GM03348 (cell line): ENCODE data around the gene PRR15L.

Source experiments
- DNase-seq: peaks from one replicate; pipeline ENCODE4 v3.0.0; 2012; ENCODE audit warnings: low spot score

The PRR15L gene

DNA sequence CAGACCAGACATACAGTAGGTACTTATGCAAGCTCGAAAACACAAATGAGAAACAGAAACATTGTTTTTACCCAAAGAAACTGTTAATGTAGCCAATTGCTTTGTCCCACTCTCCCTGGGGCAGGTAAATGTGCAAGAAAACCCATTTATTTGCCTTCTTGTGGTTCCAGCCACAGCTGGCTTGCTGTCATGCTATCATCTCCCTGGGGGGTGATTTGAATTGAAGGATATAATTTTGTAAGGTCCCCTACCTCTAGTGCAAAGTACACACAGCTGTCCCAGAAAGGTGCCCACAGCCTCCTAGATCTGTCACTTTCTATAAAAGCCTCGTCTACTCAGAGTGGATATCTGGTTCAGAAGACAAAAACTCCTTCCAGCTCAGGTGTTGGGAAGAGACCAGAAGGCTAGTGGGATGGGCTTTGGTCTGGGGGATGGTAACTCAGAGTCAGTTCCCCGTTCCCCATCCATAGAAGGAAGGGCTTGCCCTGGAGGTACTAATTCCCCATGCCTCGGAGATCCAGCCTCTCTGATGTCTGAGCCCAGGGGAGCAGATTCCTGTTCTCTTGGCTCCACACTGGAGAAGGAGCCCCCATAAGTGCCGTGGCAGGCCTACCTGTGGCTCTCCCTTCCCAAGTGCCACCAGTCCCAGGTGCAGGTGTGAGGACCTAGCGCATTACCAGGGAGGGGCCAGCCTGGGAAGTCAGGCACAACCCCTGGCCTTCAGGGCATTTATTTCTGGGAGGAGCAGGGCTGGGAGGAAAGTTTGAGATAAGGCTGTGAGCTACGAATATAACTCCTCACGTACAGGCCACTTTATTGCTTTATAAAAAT lies 2.4 kb upstream of the PRR15L start:
- no peak for DNase-seq

DNA sequence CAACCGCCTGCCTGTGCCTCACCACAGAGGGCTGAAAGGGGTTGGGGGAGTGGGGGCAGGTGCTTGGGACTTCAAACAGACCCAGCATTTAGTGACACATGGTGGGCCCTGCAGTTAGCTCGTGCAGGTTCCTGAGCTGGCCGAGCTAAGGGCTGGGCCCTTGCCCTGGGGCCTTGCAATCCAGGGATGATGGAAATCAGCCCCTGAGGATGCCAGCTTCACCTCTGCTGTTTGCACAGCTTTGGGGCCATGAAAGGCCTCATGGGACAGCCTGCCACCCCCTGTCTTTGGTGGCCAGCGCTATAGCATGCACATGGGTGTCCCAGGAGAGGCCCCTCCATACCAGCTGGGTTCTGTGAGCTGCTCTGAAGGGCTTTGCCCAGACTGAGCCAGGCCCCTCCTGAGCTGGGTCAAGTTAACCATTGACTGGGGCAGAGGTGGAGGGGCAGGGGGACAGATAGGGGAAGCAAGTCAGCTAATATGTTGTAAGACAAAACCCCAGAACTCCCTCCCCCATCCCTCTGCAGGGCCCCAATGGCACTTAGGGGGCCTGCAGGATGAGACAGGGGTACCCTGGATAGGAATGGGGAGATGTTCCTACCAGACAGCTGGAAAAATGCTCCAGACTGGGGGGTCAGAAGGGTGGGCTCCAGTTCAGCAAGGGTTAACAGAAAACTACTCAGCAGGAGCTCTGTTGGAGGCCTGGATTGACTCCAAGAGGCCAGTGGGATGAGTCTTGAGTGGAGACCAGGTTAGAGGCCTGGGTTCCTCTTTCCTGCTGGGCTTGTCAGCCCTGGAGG lies 692 bp downstream of the PRR15L start:
- no peak for DNase-seq

DNA sequence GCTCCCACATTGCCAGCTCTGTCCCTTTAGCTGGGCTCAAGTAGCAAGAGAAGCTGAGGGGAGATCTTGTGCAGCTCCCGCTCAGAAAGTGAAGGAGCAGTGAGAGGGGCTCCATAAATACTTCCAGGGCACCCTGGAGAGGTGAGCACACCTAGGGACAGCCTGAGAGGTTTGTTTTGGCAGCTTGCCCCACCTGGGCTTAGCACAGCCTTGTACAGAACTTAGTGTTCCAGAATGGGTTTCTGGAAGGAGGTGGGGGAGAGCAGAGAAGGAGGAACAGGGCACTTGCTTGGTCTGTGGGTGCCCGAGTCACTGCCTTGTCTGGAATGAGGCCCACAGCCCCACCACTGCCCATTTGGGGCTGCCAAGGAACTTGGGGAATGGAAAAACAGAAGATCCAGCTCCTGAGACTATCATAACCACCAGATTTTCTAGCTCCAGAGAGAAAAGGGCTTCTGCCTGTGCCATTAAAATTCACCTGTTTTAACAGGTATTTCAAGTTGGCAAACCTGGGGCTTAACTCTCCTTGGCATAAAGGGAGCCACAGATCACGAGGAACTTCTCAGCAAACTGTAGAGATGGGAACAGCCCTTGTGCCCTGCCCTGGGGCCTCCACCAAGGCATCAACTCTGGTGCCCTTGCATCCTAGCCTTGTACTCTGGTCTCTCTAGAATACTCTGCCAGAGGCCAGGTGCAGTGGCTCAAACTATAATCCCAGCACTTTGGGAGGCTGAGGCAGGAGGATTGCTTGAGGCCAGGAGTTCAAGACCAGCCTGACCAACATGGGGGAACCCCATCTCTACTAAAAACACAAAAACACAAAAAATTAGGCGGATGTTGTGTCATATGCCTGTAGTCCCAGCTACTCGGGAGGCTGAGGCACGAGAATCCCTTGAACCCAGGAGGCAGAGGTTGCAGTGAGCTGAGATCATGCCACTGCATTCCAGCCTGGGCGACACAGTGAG lies 1.9 kb downstream of the PRR15L start:
- no peak for DNase-seq

DNA sequence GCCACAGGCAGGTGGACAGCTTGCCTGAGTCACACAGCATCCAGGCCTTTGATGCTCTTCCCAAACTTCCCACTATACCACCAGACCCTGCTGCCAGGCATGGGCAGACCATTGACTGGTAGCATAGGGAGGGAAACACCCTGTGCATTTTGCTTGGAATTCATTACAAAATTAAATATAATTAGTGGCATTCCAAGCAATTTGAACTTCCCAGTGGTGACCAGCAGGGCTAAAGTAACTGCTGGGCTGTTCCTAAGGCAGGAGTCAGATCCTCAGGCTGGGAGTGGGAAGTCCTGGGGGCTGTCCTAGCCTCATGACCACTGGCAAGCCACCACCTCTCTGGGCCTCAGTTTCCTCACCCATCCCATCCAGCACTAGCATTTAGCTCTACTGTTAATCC lies 3.8 kb downstream of the PRR15L start:
- no peak for DNase-seq

DNA sequence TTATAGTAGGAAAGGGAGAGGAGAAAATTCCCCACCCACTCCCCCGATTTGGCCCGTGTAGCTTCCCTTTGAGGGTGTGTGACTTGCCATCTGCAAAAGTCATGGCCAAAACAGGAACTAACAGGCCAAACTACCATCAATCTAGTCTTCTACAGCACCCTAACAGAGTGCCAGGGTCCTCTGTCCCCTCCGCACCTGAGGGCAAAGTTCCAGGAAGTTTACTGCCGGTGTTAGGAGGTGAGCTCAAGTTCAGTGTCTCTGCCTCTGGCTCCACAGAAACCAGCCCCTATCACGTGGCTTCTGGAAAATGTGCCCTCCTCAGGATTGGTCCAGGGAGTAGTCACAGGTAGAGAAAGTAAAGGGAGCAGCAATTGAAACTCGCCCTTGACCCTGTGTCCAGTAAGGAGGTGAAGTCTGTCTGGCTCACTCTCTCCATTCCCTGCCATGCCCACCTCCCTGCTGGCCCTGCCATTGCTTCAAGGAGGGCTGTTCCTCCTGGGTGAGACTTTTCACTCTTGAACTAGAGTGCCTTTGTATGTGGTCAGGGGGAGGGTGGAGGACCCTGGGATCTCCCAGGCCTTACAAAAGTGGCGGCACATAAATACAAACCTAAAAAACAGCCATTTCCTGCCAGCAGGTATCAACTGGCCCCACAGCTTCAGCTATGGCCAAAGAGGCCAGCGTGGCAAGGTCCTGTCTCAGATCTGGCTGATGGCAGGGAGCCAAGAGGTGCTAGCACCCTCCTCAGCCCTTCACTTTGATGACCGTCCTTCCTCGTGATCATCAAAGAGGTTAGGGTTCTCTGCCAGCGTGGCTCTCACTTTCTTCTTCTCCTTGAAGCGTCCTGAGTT lies 5.3 kb downstream of the PRR15L start:
- no peak for DNase-seq

DNA sequence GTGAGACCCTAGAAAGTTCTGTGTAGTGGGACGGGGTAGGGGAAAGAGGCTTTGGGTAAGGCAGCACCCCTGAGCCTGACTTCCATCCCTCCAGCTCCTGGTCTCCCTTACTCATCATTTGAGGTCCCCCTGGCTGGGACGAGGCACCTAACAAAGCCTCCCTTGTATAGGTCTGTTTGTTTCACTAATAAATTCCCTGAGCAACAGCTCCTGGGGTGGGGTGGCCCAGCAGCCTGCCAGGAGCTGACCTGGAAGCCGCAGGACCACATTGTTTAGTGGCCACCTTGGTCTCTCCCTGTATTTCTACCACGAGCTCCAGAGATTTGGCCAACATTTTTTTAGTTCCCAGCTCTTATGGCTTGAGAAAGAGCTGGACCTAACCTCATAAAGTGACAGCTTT lies 7.2 kb downstream of the PRR15L start:
- DNase-seq = no peak

DNA sequence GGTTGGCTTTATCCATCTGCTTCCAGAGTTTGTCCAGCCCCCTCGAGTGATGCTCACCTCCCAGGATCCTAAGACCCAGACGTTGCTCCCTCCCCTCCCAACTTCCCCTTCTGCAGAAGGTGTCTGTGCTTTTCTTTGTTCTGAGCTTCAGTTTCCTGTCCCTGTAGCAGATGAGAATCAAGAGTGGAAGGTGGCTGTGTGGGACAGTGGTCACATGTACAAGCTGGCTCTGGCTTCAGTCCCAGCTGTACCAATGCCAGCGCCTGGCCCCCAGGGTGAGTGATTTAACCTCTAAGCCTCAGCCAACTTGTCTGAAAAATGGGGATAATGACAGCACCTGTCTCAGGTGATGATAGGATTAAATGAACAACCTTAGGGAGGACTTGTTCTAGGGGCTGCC lies 7.7 kb downstream of the PRR15L start:
- DNase-seq = no peak

DNA sequence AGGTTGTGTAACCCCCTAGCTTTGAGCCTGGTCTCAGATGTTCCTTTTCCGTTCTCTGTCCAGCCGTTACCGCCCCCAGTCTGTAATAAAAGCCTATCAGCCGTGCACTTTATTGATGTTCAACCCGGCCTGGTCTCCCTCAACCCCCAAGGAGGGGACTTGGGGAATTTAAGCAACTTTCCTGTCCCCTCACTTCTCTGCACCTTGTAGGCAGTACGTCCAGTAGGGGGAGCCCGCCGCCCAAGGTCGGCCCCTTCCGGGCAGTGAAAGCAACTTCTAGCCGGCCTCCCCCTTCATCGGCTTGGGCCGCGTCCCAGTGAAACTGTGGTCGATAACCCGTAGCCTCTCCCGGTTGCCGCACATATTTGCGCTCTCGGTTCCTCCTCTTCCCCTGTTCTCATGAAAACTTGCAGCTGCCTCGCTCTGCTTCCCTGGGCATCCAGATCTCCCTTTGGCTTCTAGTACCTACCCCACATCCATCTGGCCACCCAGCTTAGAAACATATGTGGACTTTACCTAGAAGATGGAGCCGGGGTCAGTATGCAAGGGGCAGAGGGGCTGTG lies 8.4 kb downstream of the PRR15L start:
- peak; percentile 92 for DNase-seq

DNA sequence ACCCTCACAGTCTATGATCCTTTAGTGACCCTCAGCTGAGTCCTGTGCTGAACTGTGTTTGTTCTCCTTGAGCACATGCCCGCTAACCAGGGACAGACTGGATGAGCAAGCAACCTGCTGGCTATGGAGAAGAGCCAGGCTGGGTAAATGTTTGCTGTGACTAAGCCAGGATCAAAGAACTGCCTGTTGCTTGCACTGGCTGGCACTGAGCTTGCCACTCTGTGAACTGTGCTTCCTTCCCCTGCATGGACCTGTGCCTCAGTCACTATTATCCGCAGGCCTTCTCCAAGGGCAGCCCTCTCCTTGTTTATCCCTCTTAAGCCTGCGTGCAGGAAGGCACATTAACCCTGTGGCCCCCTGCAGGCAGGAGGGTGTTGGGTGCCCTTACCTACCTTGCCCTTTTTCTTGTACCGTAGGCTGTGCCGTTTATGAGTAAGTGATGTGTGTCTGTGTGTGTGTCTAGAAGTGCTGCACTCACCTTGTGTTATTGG lies 8.9 kb downstream of the PRR15L start:
- no peak for DNase-seq

DNA sequence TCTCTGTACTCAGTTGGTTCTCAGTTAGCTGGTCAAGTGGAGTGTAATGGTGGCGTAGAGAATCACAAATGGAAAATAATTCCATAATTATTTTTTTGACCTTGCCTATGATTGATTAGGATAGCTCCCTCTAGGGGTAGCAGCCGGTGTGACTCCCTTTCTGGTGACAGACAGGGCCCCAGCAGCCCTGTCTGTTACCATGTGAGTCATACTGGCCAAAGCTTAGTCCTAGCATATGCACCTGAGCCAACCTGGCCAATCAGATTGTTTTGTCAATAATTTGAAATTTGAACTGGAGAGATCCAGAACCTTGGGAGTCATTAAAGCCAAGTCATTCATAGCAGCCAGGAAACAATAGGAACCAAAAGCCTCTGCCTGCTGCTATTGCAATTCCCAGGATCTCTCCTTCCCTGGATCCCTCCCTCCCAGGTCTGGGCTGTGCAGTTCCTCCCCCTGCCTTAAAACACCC lies 10.7 kb downstream of the PRR15L start:
- peak; percentile 87 for DNase-seq

DNA sequence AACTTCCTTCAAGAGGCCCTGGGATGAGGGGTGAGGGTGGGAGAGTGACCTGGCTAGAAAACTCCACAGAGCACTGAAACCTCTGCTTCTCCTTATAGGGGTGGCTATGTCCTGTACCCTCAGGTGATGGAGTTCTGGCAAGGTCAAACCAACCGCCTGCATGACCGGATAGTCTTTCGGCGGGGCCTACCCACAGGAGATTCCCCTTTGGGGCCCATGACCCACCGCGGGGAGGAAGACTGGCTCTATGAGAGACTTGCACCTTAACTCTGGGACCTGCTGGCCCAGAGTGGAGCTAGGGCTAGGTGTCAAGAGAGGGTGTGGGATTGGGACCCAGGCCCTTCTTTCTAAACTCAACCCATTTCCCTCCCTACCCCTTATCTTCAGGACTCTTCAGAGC lies 11.2 kb downstream of the PRR15L start:
- DNase-seq = no peak

DNA sequence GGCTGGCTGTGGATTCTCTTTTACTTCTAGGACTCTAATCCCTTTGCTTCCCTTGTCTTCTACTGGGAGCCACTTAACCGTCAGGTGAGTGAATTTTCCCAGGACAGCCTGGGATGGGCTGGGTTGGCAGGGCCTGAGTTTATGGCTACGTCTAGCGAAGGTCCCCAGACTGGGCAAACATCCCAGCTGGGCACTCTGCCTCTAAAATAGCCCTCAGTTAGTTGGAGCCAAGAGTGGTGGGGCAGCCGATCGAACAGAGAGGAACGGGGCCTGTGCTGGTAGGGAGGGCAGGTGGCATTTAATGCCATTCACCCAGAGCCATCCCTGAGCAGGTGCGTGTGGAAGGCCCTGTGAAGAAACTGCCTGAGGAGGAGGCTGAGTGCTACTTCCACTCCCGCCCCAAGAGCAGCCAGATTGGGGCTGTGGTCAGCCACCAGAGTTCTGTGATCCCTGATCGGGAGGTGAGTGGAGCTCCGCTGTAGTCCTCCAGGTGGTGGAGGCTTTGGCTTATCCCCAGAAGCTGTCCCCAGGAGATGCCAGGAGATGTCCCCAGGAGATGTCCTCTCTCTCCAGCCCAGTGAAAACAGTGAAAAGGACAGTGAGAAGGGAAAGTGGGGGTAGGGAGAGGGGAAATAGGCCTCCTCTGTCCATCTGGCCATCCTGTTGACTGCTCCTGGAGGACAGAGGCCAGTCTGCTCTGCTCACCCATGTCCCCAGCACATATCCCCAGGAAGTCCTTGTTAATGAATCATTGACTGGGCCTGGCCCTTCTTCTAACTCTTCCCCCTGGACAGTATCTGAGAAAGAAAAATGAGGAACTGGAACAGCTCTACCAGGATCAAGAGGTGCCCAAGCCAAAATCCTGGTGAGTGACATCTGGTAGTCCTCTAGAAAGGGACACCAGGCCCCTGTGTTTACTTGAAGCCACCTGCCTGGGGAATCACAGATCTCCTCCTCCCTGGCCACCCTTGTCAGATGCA lies 11.9 kb downstream of the PRR15L start:
- DNase-seq = no peak

DNA sequence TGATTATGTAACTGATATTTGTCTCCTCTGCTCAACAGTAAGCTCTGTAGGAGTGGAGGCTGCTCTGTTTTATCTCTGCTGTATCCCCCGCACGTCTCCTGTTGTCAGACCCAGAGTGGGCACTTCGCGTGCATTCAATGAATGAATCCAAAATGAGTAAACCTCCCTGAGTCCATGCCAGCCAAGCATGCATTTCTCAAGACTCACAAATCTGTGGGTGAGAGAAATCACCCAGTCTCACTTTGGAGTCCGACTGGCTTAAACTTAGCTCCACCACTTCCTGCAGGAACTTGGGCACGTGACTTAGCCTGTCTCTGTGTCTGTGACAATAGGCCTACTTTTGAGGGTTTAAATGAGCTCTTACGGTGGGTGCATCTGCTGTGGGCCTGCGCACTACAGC lies 12.6 kb downstream of the PRR15L start:
- DNase-seq = no peak

DNA sequence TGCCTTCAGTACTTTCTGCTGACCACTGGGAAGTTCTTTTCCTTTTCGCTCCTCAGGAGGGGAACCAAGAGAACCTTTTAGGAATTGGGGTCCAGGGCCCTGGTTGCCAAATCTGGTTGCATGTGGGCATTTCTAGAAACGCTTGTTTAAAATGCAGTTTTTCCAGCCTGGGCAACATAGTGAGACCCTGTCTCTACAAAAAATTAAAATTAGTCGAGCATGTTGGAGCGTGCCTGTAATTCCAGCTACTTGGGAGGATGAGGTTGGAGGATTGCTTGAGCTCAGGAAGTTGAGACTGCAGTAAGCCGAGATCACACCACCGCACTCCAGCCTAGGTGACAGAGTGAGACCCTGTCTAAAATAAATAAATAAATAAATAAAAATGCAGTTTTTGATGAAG lies 15.1 kb downstream of the PRR15L start:
- no peak for DNase-seq

DNA sequence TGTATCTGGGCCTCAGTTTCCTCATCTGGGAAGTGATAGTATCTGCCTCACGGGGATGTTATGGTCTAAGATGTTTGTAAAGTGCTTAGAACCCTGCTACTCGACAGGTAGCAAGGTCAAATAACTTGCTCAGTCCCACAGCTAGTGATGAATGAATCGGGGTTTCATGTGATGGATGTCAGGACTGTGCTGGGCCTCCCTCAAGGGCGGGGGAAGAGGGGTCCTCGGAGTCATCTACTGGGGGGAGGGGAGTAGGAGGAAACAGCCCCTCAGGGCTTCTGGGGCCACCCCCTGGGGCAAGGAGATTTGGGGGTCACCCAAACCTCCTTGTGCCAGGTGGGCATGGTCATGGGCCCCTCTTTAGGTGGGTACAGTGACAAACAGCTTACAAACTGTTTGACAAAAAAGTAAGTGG lies 15.6 kb downstream of the PRR15L start:
- no peak for DNase-seq

DNA sequence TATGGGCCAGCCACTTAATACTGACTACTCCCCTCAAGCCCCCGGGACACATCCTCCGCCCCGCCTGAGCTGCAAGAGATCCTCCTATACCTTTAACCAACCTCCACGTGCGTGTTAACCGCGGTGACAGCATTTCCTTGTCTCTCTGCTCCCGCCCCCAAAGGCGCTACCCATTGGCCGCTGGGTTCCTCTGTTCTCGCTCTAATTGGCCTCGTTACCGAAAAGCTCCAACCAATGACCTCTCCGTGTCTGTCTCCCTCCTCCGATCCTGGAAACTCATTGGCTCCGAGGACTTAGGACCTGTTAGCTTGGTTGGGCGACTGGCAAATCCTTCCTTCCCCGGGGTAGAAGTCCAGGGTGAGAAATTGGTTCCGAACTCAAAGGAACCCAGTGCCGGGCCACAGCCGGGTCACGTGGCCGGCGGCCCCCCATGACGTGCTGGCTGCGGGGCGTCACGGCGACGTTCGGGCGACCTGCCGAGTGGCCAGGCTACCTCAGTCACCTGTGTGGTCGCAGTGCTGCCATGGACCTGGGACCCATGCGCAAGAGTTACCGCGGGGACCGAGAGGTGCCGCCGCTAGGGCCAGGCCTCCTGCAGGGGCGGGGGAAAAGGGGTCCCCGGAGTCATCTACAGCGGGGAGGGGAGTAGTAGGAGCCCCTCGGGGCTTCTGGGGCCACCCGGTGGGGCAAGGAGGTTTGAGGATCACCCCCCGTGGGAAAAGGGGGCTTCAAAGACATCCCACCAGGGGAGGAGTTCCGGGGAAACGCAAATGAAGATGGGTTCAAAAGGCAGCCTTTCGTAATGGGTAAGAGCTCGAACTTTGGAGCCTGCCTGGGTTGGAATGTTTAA lies 16.2 kb downstream of the PRR15L start, which contains the start of gene PNPO:
PNPO (plus strand) TSS at position 326 of the 850 bp plus-strand sequence; CDS start at position 431, 105 bp downstream.
- peak; percentile 98 for DNase-seq

DNA sequence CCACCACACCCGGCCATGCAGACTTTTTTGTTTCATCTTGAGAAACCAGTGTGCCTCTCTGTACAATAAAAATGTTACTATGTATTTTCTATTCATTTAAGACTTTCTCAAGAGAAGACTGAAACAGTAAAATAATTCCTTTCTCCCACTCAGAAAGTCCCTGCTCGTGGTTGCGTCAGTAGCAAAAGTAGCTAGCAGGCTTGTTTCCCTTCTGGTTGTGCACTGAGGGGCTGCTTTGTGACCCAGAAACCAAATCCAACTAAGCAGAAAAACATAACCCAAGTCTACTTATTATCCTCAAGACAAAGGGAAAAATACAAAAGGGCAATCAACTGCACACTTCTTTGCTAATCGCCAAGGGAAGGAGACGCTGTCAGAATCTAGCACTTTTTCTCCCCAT lies 19.7 kb downstream of the PRR15L start:
- DNase-seq = no peak

DNA sequence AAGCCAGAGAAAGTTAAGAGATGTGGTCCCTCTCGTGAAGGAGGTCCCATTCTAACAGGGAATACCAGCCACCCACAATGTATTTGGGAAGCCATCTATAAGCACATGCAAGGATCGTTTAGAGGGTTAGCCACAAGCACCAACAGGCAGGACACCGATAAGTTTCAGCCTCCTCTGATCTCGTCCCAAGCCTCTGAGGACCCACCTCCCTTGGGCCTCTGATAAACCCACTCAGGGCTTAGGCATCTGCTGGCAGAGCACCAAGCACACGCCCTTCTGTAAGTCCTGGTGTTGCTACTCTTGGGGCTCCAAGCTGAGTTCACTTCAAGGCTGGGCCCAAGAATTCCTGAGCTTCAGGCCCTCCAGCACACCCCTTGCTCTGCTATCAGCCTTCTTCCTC lies 21.7 kb downstream of the PRR15L start:
- peak; percentile 45 for DNase-seq
